Fibroblast of mammary gland (primary cell): ENCODE results near the gene SLC25A48.

Source experiments
- DNase-seq: peaks from one replicate; pipeline ENCODE4 v3.0.0-alpha.2; 2010; ENCODE audit warnings: low read depth
- H3K4me3 ChIP-seq: 2 replicates; pipeline ENCODE4 v1.5.1; 2011; ENCODE audit warnings: low read depth, mild to moderate bottlenecking, low read length, moderate library complexity; ENCODE audit not compliant: control insufficient read depth
- TF ChIP-seq, protein P1 (sequence below): conservative IDR thresholded peaks from 2 replicates; pipeline ENCODE4 v1.5.1; 2011; ENCODE audit warnings: low read depth, low read length, inconsistent platforms; ENCODE audit not compliant: control insufficient read depth, insufficient read depth

SLC25A48 gene

DNA sequence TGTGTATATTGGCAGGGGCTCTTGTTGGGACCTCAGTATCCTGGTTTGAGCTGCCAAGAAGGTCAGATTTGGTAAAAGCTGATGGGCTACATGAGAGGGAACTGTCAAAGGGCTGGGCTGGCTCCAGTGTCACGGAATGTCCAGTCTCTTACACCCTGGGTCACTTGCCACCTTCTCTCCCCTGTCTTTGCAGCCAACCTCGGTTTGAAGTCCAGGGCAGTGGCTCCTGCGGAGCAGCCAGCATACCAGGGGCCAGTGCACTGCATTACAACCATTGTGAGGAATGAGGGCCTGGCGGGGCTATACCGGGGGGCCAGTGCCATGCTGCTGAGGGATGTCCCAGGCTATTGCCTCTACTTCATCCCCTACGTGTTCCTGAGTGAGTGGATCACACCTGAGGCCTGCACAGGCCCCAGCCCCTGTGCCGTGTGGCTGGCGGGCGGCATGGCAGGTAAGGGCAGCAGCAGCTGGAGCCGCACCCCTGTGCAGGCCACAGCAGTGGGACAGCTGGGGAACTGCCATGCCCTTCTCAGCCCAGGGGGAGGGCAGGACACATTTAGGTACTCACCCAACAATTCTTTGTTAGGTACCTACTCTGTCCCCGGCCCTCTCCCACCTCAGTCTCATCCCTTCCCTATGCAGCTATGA lies 36.9 kb downstream of the SLC25A48 start:
- no peak for DNase-seq
- no peak overlapping the region for H3K4me3 ChIP-seq
- TF ChIP-seq, protein P1, sequence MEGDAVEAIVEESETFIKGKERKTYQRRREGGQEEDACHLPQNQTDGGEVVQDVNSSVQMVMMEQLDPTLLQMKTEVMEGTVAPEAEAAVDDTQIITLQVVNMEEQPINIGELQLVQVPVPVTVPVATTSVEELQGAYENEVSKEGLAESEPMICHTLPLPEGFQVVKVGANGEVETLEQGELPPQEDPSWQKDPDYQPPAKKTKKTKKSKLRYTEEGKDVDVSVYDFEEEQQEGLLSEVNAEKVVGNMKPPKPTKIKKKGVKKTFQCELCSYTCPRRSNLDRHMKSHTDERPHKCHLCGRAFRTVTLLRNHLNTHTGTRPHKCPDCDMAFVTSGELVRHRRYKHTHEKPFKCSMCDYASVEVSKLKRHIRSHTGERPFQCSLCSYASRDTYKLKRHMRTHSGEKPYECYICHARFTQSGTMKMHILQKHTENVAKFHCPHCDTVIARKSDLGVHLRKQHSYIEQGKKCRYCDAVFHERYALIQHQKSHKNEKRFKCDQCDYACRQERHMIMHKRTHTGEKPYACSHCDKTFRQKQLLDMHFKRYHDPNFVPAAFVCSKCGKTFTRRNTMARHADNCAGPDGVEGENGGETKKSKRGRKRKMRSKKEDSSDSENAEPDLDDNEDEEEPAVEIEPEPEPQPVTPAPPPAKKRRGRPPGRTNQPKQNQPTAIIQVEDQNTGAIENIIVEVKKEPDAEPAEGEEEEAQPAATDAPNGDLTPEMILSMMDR: no peak

DNA sequence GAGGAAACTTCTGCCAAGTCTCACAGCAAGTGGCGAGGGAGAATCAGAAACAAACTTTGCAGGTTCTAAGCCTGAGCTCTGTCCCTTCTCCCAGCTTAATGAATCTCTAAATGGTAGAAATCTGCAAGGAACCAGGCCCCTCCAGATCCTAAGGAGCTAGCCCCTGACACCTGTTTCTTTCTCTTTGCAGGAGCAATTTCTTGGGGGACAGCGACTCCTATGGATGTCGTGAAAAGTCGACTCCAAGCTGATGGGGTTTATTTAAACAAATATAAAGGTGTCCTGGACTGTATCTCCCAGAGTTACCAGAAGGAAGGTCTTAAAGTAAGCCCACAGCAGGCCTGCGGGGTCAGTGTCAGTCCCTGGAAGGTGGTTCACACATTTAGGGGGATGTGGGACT lies 39.4 kb downstream of the SLC25A48 start:
- TF ChIP-seq, protein P1: no peak
- DNase-seq: no peak
- no peak overlapping the region for H3K4me3 ChIP-seq

GRCh38 chr5:135874461-135874860 lies 40.0 kb downstream of the SLC25A48 start:
- TF ChIP-seq, protein P1: no peak
- DNase-seq: no peak
- no peak overlapping the region for H3K4me3 ChIP-seq

DNA sequence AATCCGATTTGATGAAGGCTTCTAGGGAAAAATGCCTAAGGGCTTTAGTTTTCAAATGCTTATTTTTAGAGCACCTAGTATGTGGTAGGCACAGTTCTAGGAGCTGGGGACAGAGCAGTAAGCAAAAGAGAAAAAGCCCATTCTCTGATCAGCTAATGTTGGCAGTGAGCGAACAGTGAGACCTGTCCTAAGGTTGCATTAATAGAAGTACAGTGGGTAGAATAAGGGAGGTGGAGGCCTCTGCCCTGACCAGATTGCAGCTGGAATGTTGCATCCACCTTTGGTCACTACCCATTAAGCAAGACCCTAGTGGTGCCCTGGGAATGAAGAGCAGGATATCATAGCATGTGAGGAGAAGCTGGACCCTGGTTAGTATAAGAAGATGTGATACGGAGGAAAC lies 41.1 kb downstream of the SLC25A48 start:
- no peak overlapping the region for H3K4me3 ChIP-seq
- TF ChIP-seq, protein P1: no peak
- DNase-seq: no peak

GRCh38 chr5:135876146-135876545 lies 41.7 kb downstream of the SLC25A48 start:
- DNase-seq: no peak
- no peak overlapping the region for H3K4me3 ChIP-seq
- TF ChIP-seq, protein P1: no peak

DNA sequence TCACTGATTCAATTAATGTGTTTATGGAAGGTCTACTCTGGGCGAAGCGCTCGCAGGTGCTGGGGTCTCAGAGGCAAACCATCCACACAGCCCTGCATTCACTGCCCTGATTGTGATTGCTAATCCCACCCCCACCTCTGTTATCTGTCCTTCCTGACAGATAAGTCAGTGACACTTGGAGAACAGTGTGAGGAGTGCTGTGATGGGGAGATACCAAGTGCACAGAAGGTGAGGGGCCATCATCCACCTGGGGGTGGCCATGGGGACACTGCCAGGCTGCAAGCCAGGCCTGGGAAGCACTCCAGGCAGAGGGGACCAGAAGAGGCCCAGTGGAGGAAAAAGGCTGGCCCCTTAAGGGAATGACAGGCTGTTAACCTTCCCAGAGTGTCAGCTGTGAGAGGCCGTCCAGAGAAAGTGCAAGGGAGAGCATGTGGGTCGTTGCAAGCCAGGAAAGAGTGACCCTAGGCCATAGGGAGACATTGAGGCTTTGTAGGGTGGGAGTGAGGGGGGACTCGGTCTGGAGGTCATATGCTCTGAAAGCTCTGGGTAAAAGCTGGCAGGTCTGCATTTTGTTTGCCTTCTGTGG lies 43.2 kb downstream of the SLC25A48 start:
- no peak overlapping the region for H3K4me3 ChIP-seq
- TF ChIP-seq, protein P1: no peak
- DNase-seq: no peak
